Measurements from ENCODE around the gene DUSP11.
"Not testable (repeated sequence)": the region's sequence is repeated elsewhere in the genome, so short reads cannot be mapped to it uniquely, and the experiment has no call there.

Gene DUSP11

DNA sequence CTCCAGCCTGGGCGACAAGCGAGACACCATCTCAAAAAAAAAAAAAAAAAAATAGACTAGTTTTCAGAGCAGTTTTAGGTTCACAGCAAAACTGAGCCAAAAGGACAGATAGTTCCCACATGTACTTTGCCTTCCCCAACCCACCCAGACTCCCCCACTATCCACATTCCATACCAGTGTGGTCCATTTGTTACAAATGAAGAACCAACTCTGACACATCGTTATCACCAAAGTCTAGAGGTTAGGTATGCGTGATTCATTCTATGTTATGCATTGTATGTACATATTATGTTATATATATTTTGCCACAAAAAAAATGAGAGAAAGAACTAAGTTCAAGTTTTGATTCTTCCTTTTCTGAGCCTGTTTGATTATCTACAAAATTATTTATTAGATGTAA lies 3.5 kb downstream of the DUSP11 start:
- in situ Hi-C loops (cut with HindIII; ENCODE audit: low sequenced_read_pairs): no loop called here

- in situ Hi-C loops (cut with HindIII; ENCODE audit: low sequenced_read_pairs): no loop called here
Measured at GRCh38 chr2:73772819-73773218, 7.1 kb downstream of the DUSP11 start.

DNA sequence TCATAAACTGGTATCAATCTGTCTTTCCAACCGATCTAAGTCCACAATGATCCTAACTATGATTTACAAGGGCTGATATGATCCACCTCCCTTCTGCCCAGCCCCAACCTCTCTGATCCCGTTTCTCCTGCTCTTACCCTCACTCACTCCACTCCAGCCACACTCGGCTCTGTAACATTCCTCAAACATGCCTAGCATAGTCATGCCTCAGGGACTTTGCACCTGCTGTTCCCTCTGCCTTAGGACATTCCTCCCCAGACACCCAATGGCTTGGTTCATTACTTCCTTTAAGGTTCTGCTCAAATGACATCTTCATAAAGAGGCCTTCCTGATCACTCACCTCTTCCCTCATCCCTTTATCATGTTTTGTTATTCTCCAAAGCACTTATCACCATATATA lies 9.2 kb downstream of the DUSP11 start:
- in situ Hi-C loops (cut with HindIII; ENCODE audit: low sequenced_read_pairs): no loop called here

- in situ Hi-C loops (cut with HindIII; ENCODE audit: low sequenced_read_pairs): no loop called here
Measured at GRCh38 chr2:73766994-73767393, 12.9 kb downstream of the DUSP11 start.

DNA sequence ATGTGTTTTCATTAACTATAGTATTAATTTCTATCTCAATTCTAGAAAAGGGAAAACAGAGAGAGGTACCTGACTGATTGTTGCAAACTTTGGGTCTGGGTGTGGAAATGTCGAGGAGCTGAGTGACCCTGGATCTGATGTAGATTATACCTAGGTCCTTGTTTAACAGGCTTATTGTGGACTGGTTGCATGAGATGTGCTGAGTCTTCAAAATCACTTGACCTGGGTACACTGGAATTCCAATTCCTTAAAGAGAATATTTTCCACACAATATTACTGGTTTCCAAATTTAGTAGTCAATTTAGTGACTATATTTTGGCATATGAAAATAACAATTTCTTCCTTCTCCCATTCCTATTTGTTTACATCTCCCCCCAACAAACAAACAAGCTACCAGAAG lies 13.6 kb downstream of the DUSP11 start:
- in situ Hi-C loops (cut with HindIII; ENCODE audit: low sequenced_read_pairs): no loop called here

GRCh38 chr2:73764945-73765344 lies 15.0 kb downstream of the DUSP11 start:
- in situ Hi-C loops (cut with HindIII; ENCODE audit: low sequenced_read_pairs): no loop called here

GRCh38 chr2:73762571-73762970 lies 17.3 kb downstream of the DUSP11 start:
- in situ Hi-C loops (cut with HindIII; ENCODE audit: low sequenced_read_pairs): no loop called here

- in situ Hi-C loops (cut with HindIII; ENCODE audit: low sequenced_read_pairs): no loop called here
Measured at GRCh38 chr2:73759904-73760303, 20.0 kb downstream of the DUSP11 start.

GRCh38 chr2:73759285-73759764 lies 20.6 kb downstream of the DUSP11 start:
- in situ Hi-C loops (cut with HindIII; ENCODE audit: low sequenced_read_pairs): no loop called here

DNA sequence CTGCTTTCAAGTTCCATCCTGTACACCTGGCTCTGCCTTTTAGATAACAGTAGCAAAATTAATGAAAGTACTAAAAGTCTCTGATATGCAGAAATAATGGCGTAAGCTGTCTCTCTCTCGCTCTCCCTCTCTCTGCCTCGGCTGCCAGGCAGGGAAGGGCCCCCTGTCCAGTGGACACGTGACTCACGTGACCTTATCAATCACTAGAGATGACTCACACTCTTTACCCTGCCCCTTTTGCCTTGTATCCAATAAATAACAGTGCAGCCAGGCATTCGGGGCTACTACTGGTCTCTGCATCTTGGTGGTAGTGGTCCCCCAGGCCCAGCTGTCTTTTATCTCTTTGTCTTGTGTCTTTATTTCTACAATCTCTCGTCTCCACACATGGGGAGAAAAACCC lies 25.6 kb downstream of the DUSP11 start:
- in situ Hi-C loops (cut with HindIII; ENCODE audit: low sequenced_read_pairs): not testable (repeated sequence)

DNA sequence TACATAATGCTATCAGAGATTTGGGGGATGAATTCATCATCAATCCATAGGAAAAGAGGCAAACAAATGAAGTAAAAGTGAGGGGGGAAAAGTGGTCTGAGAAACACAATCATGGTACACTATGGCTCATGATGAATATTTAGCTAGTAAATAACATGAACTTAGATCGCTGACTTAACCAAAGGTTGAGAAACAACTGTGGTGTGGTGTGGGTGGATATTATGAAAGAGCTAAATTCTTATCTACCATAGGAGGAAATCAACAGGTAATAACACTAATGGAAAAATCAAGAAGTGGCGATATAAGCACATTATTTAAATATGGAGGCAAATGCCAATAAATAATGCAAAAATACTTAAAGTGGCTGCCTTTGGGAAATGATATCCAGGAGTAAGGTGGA lies 30.6 kb downstream of the DUSP11 start:
- in situ Hi-C loops (cut with HindIII; ENCODE audit: low sequenced_read_pairs): no loop called here

GRCh38 chr2:73746877-73747208 lies 33.1 kb downstream of the DUSP11 start:
- in situ Hi-C loops (cut with HindIII; ENCODE audit: low sequenced_read_pairs): no loop called here

- in situ Hi-C loops (cut with HindIII; ENCODE audit: low sequenced_read_pairs): no loop called here
Measured at GRCh38 chr2:73746015-73746876, 33.7 kb downstream of the DUSP11 start.

GRCh38 chr2:73740767-73741166 lies 39.1 kb downstream of the DUSP11 start:
- in situ Hi-C loops (cut with HindIII; ENCODE audit: low sequenced_read_pairs): no loop called here

DNA sequence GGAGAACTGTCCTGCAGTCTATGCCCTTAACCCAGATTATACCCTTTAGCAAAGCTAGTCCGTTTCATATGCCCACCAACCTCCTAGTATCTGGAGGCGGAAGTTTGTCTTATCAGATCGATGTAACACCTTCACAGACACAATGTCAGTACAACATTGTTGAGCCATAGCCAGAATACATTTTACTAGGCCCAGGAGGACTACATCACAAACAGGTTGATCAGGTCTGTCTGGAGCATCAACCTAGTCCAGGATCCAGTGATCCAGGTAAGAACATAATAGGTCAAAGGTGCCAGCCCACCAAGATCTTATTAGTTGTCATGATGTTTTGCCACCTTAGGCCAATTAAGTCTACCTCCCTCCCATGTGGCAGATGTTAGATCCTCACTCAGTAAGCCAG lies 40.8 kb downstream of the DUSP11 start:
- in situ Hi-C loops (cut with HindIII; ENCODE audit: low sequenced_read_pairs): no loop called here

DNA sequence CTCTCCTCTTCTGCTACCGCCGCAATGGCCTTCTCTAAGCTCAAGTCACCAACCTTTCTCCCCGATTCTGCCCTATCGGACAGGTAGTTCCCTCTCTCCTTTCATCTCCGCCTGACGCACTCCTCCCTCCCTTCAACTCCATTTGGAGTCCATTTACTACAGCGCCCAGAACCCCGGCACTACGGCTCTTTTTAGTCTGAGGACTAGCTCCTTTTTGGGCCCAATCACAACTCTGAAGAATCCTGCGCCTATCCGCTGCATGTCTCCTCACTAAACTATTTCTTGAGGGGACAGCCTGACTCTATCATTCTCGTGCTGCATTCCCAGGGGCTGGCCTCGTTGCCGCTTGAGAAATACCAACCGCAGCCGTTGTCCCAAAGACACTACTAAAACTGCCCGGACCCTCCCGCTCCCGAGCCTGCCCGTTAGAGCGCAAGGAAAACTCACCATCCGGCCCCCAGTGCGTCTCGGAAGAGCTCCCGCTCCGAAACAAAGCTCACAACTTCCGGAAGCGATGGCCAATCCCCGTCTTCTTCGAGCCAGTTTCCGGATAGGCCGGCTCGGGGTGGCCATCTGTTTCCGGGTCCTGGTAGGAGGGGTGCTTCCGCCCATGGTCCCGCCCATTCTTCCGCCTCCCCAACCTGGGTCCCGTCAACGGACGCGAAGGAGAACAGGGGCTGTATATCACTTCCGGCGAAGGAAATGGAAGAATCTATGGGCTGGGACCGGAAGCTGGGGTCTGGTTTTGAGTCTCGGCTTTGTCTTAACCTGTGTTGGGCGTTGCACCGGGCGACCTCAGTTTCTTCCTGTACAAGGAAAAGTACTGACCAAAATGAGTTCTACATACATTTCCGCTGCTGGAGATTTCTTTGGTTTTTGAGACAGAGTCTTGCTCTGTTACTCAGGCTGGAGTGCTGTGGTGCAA lies 42.8 kb downstream of the DUSP11 start, which contains the start of gene TPRKB:
Gene TPRKB (minus strand): TSS at position 491 of the 925 bp plus-strand sequence. CDS start 2,776 bp downstream, outside the sequence.
- in situ Hi-C loops (cut with HindIII; ENCODE audit: low sequenced_read_pairs): no loop called here

DNA sequence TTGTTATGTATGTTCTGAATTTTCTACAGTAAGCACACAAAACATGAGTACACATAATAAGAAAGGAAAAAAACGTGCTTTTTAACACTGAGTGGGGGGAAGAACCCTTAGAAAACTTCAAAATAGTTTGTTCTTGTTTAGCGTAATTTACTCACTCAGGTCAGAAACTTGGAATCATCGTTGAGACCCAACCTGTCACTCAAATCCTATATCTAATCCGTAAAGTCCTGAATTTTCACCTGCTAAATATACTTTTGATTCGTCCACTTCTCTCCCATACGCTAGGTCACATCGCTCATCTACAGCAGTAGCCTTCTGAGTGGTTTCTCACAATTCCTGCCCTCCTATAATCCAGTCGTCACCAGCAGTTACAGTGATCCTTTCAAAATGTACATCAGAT lies 43.5 kb downstream of the DUSP11 start:
- in situ Hi-C loops (cut with HindIII; ENCODE audit: low sequenced_read_pairs): no loop called here

DNA sequence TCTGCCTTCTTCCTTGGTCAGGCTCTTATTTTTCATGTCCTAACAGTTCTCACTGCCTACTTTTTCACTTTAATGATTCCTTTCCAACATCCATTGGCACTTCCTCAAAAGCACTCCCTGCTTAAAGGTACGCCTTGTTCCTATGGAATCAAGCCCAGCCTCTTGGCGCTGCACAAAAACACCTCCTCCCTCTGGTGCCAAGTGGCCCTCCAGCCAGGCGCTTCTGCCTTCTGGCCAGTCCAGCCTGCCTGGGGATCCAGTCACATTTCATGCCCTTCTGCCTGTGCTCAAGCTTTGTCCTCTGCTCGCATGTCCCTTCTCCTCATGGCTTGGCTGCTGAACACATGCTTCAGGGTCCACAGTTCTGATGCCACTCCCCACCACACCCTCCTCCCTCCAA lies 49.1 kb downstream of the DUSP11 start:
- in situ Hi-C loops (cut with HindIII; ENCODE audit: low sequenced_read_pairs): no loop called here

- in situ Hi-C loops (cut with HindIII; ENCODE audit: low sequenced_read_pairs): no loop called here
Measured at GRCh38 chr2:73728711-73729110, 51.2 kb downstream of the DUSP11 start.

DNA sequence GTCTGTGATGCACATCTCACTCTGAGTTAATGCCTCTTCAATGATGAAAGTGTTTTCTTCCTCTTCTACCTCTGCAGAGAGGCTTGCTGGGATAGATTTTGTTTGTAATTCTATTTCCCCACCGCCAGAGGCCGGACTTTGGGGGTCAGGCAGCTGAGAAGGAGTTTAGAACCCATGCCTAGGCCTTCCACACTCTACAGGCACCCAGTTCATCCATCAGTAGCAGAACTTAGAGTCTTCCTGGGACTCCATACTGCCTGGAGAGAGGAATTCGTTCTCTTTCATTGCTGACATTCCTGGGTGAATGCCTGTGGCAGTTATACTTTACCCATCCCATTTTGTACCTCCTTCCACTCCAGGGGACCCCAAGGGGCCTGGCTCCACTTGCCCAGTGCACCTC lies 51.9 kb downstream of the DUSP11 start:
- in situ Hi-C loops (cut with HindIII; ENCODE audit: low sequenced_read_pairs): no loop called here

DNA sequence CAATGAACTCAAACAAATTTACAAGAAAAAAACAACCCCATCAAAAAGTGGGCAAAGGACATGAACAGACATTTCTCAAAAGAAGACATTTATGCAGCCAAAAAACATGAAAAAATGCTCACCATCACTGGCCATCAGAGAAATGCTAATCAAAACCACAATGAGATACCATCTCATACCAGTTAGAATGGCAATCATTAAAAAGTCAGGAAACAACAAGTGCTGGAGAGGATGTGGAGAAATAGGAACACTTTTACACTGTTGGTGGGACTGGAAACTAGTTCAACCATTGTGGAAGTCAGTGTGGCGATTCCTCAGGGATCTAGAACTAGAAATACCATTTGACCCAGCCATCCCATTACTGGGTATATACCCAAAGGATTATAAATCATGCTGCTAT lies 53.2 kb downstream of the DUSP11 start:
- in situ Hi-C loops (cut with HindIII; ENCODE audit: low sequenced_read_pairs): not testable (repeated sequence)
